PC-9 (cell line): ENCODE measurements around the gene E2F1. TPM values are rescaled to one million over a fixed set of nuclear protein-coding genes. Genes with fewer than 3 reads are reported as not detected.

Source experiments
- BruUV-seq: library from RNA; stranded (reverse); fragments of 400-500 nt; replicated peaks from 2 replicates; lab custom pipeline; 2021; lab: Mats Ljungman, UMichigan
- CTCF ChIA-PET: fragments of 300-600 bp; sonication (Branson Sonifier 250); formaldehyde crosslinking; loops from one replicate; lab custom pipeline; 2022; ENCODE audit warnings: antibody characterized with exemption; lab: Charles Lee
- POLR2A ChIA-PET: fragments of 300-600 bp; sonication (Branson Sonifier 250); formaldehyde crosslinking; loops from one replicate; lab custom pipeline; 2022; ENCODE audit warnings: antibody characterized with exemption; ENCODE audit not compliant: unreplicated experiment; lab: Charles Lee
- DNase-seq, 2 experiments: peaks; one replicate each; pipeline versions ENCODE4 v3.0.0 to v3.0.0-alpha.2; 2015 to 2022; ENCODE audit warnings: mixed read lengths in 1 of 2
- H2AFZ ChIP-seq: fragments of 200-600 bp; sonication (generic); 2 replicates; pipeline ENCODE4 v1.8.1; 2017; ENCODE audit warnings: antibody characterized with exemption
- H3F3A ChIP-seq: fragments of 200-600 bp; sonication (generic); 2 replicates; pipeline ENCODE4 v1.8.1; 2017; ENCODE audit warnings: antibody characterized with exemption, mild to moderate bottlenecking, low read depth; ENCODE audit not compliant: insufficient read depth
- H3K27ac ChIP-seq: fragments of 200-600 bp; sonication (generic); 2 replicates; pipeline ENCODE4 v1.6.1; 2016; ENCODE audit warnings: mixed run types
- H3K27me3 ChIP-seq: fragments of 200-600 bp; sonication (generic); 2 replicates; pipeline ENCODE4 v1.6.1; 2016; ENCODE audit warnings: low read depth, mixed run types; ENCODE audit not compliant: insufficient read depth
- H3K36me3 ChIP-seq: fragments of 200-600 bp; sonication (generic); 2 replicates; pipeline ENCODE4 v1.6.1; 2016; ENCODE audit warnings: low read depth, mixed run types
- H3K4me1 ChIP-seq: fragments of 200-600 bp; sonication (generic); replicated peaks from 2 replicates; pipeline ENCODE4 v1.6.1; 2016; ENCODE audit warnings: mixed run types; ENCODE audit not compliant: insufficient read depth
- H3K4me2 ChIP-seq: fragments of 200-600 bp; sonication (generic); 2 replicates; pipeline ENCODE4 v1.6.1; 2017; ENCODE audit warnings: mixed run types
- H3K4me3 ChIP-seq: fragments of 200-600 bp; sonication (generic); 2 replicates; pipeline ENCODE4 v1.6.1; 2016; ENCODE audit warnings: mixed run types
- H3K79me2 ChIP-seq: fragments of 200-600 bp; sonication (generic); 2 replicates; pipeline ENCODE4 v1.6.1; 2017; ENCODE audit warnings: low read depth, mixed run types
- H3K9me2 ChIP-seq: fragments of 200-600 bp; sonication (generic); 2 replicates; pipeline ENCODE4 v1.8.1; 2017; ENCODE audit warnings: mild to moderate bottlenecking; ENCODE audit not compliant: insufficient read depth
- H3K9me3 ChIP-seq: fragments of 200-600 bp; sonication (generic); 2 replicates; pipeline ENCODE4 v1.8.1; 2016; ENCODE audit warnings: low read depth; ENCODE audit not compliant: insufficient read depth
- H4K20me1 ChIP-seq: fragments of 200-600 bp; sonication (generic); 2 replicates; pipeline ENCODE4 v1.8.1; 2017; ENCODE audit not compliant: insufficient read depth
- CTCF ChIP-seq: fragments of 200-600 bp; sonication (generic); conservative IDR thresholded peaks from 2 replicates; pipeline ENCODE4 v1.6.1; 2017; ENCODE audit warnings: mixed run types, antibody characterized with exemption, mild to moderate bottlenecking, moderate library complexity
- EZH2 ChIP-seq: fragments of 200-600 bp; sonication (generic); IDR thresholded peaks from 2 replicates; pipeline ENCODE4 v1.8.0; 2017; ENCODE audit warnings: antibody characterized with exemption, low read depth
- intact Hi-C: fragments of 100-400 bp; cut with micrococcal nuclease; formaldehyde crosslinking; loops from one replicate; pipeline ENCODE4 v1.10.0; 2022; ENCODE audit not compliant: unreplicated experiment
- total RNA-seq: library from RNA; stranded (reverse); gene quantifications from 2 replicates; pipeline ENCODE4 v1.2.3, GENCODE V29; 2021

Gene E2F1
- total RNA-seq, 1 experiment from 2014 or later = 31.5 TPM

- H3K4me2 ChIP-seq = no peak overlapping the region
- intact Hi-C loops = no loop called here
- no TSS peak for BruUV-seq
- H4K20me1 ChIP-seq = no peaks in the 10 kb centered on the region; the same call in 1 of the 2 replicates
- ChIA-PET POLR2A (no interaction called here), CTCF (no interaction called here)
- no peaks in the 10 kb centered on the region for H3K4me1 ChIP-seq
- no peaks in the 10 kb centered on the region for H3K79me2 ChIP-seq
- H3K36me3 ChIP-seq = 0 out of 2 replicates have a peak, but pooled peaks cover 14% of the 10 kb centered on the region
- no peak overlapping the region for H3K27ac ChIP-seq
- H3K27me3 ChIP-seq = no peaks in the 10 kb centered on the region
- H3F3A ChIP-seq = no peaks in the 10 kb centered on the region
- no peak for DNase-seq
- H3K9me2 ChIP-seq = no peaks in the 10 kb centered on the region
- no peak overlapping the region for H3K4me3 ChIP-seq
- H3K9me3 ChIP-seq = no peaks in the 10 kb centered on the region
- TF ChIP-seq CTCF = no peak
- no peak for TF ChIP-seq EZH2
- no peak overlapping the region for H2AFZ ChIP-seq
Measured at GRCh38 chr20:33626190-33626589, 60.0 kb downstream of the E2F1 start.

Other genes starting within 250 kb of the E2F1 start
- gene SNTA1, start 242.6 kb downstream of the E2F1 start, total RNA-seq = 7.6 and 10.1 TPM in 2 replicates
- 20.0 and 22.7 TPM in 2 replicates for gene CBFA2T2, start 196.3 kb downstream of the E2F1 start, total RNA-seq
- gene C20orf144, start 24.1 kb downstream of the E2F1 start, total RNA-seq = 0.18 and 0.20 TPM in 2 replicates
- gene ACTL10, start 19.4 kb downstream of the E2F1 start, total RNA-seq = 0.85 and 1.0 TPM in 2 replicates
- 72.1 and 77.7 TPM in 2 replicates for gene NECAB3, start 12.0 kb downstream of the E2F1 start, total RNA-seq
- gene PXMP4, start 33.9 kb upstream of the E2F1 start, total RNA-seq = 12.2 and 19.1 TPM in 2 replicates
- 5.2 and 5.6 TPM in 2 replicates for gene ZNF341, start 45.6 kb upstream of the E2F1 start, total RNA-seq
- 176 and 180 TPM in 2 replicates for gene CHMP4B, start 125.0 kb upstream of the E2F1 start, total RNA-seq